ENCODE data around the gene DLX5. TPM values are rescaled to one million over a fixed set of nuclear protein-coding genes. Genes with fewer than 3 reads are reported as not detected.

The DLX5 gene
- total RNA-seq, 1 donor from 2014 or later: 33.4 TPM

GRCh38 chr7:96973986-96974385 is 50.6 kb downstream of the DLX5 start:
- H3K4me1 Mint-ChIP-seq: no peaks in the 10 kb centered on the region
- H3K27ac Mint-ChIP-seq: no peak overlapping the region
- no peak overlapping the region for H3K4me3 Mint-ChIP-seq
- H3K36me3 Mint-ChIP-seq: no peaks in the 10 kb centered on the region
- H3K9me3 Mint-ChIP-seq: no peaks in the 10 kb centered on the region
- TF ChIP-seq CTCF (IDR thresholded peaks at IDR 0.05; ENCODE audit: unreplicated experiment): no peak
- no peak for DNase-seq (ENCODE audit: low spot score in 2 of 2, unreplicated experiment in 2 of 2)
- peaks cover 15% of the 10 kb centered on the region for H3K27me3 Mint-ChIP-seq (ENCODE audit: low read depth)

- no peak for TF ChIP-seq CTCF (IDR thresholded peaks at IDR 0.05; ENCODE audit: unreplicated experiment)
- Mint-ChIP-seq H3K36me3 (peaks cover 4% of the 10 kb centered on the region), H3K4me3 (no peak overlapping the region), H3K9me3 (no peaks in the 10 kb centered on the region), H3K27me3 (ENCODE audit: low read depth) (peaks cover 9% of the 10 kb centered on the region), H3K27ac (no peak overlapping the region), H3K4me1 (no peaks in the 10 kb centered on the region)
- no peak for DNase-seq (ENCODE audit: low spot score in 2 of 2, unreplicated experiment in 2 of 2)
Observed at GRCh38 chr7:96970739-96971138, 53.9 kb downstream of the DLX5 start.

Other genes with a start within 250 kb of the DLX5 start
- 10.4 to 11.1 TPM (median 10.9 TPM) in 3 replicates for gene DLX6, start 19.3 kb downstream of the DLX5 start, total RNA-seq
- gene SDHAF3, start 92.9 kb upstream of the DLX5 start, total RNA-seq: 13.4 to 15.6 TPM (median 14.4 TPM) in 3 replicates

All from mesothelial cell of epicardium (in vitro differentiated cells).